Measurements from ENCODE around the gene DGCR2. TPM values are rescaled to one million over a fixed set of nuclear protein-coding genes. Genes with fewer than 3 reads are reported as not detected.

DGCR2 gene
- total RNA-seq, 1 donor = 43.4 TPM

DNA sequence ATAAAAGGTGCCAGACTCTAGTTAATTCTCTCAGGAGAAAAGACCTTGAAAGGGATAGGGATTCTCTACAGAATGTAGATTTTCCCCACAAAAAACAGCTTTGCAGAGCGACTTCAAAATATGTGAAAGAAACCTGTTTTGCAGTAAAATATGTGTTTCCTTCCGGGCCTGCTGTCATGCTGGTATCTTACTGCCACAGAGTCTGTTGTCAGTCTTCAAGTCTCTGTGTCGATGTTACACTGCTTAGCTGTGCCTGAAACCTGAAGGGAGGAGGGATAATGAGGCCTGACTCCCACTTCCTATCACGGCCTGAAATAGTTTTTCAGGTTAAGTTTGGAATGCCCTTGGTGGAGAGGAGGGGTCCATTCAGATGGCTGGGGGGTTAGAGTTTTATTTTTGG, 1.7 kb upstream of the DGCR2 start:
- no peaks in the 10 kb centered on the region for H3K9me3 ChIP-seq (ENCODE audit: low read depth, low read length)
- H4K20me1 ChIP-seq (ENCODE audit: insufficient read depth, low read length) = peaks cover 27% of the 10 kb centered on the region
- H3K27me3 ChIP-seq (ENCODE audit: insufficient read depth, low read length) = no peaks in the 10 kb centered on the region
- H3K4me3 ChIP-seq (ENCODE audit: insufficient read depth, low read length) = no peak overlapping the region
- H3K36me3 ChIP-seq (ENCODE audit: insufficient read depth, low read length) = no peaks in the 10 kb centered on the region
- no peak for DNase-seq (ENCODE audit: insufficient read length, low spot score, missing footprints)
- peaks cover 32% of the 10 kb centered on the region for H3K79me2 ChIP-seq (ENCODE audit: insufficient read depth, low read length)
- no peak overlapping the region for H3K4me2 ChIP-seq (ENCODE audit: insufficient read depth, low read length)
- peaks cover 16% of the 10 kb centered on the region for H3K4me1 ChIP-seq (ENCODE audit: insufficient read depth, low read length)
- TF ChIP-seq, protein P1, sequence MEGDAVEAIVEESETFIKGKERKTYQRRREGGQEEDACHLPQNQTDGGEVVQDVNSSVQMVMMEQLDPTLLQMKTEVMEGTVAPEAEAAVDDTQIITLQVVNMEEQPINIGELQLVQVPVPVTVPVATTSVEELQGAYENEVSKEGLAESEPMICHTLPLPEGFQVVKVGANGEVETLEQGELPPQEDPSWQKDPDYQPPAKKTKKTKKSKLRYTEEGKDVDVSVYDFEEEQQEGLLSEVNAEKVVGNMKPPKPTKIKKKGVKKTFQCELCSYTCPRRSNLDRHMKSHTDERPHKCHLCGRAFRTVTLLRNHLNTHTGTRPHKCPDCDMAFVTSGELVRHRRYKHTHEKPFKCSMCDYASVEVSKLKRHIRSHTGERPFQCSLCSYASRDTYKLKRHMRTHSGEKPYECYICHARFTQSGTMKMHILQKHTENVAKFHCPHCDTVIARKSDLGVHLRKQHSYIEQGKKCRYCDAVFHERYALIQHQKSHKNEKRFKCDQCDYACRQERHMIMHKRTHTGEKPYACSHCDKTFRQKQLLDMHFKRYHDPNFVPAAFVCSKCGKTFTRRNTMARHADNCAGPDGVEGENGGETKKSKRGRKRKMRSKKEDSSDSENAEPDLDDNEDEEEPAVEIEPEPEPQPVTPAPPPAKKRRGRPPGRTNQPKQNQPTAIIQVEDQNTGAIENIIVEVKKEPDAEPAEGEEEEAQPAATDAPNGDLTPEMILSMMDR (IDR thresholded peaks at IDR 0.05; ENCODE audit: extremely low read depth, low read depth, low read length) = no peak
- H2AFZ ChIP-seq (ENCODE audit: low read length) = no peak overlapping the region
- H3K27ac ChIP-seq (ENCODE audit: low read depth, low read length) = no peak overlapping the region

GRCh38 chr22:19122752-19123492, 710 bp upstream of the DGCR2 start:
- Histone ChIP-seq H3K27me3 (ENCODE audit: insufficient read depth, low read length) (no peaks in the 10 kb centered on the region), H3K27ac (ENCODE audit: low read depth, low read length) (no peak overlapping the region), H2AFZ (ENCODE audit: low read length) (peak overlapping the region; percentile 96), H3K9me3 (ENCODE audit: low read depth, low read length) (no peaks in the 10 kb centered on the region), H3K4me1 (ENCODE audit: insufficient read depth, low read length) (peaks cover 16% of the 10 kb centered on the region), H4K20me1 (ENCODE audit: insufficient read depth, low read length) (peaks cover 35% of the 10 kb centered on the region), H3K4me2 (ENCODE audit: insufficient read depth, low read length) (peak overlapping the region; percentile 92), H3K4me3 (ENCODE audit: insufficient read depth, low read length) (peak overlapping the region; percentile 92), H3K36me3 (ENCODE audit: insufficient read depth, low read length) (no peaks in the 10 kb centered on the region), H3K79me2 (ENCODE audit: insufficient read depth, low read length) (peaks cover 42% of the 10 kb centered on the region)
- DNase-seq (ENCODE audit: insufficient read length, low spot score, missing footprints) = no peak
- TF ChIP-seq, protein P1 (IDR thresholded peaks at IDR 0.05; ENCODE audit: extremely low read depth, low read depth, low read length) = no peak

DNA sequence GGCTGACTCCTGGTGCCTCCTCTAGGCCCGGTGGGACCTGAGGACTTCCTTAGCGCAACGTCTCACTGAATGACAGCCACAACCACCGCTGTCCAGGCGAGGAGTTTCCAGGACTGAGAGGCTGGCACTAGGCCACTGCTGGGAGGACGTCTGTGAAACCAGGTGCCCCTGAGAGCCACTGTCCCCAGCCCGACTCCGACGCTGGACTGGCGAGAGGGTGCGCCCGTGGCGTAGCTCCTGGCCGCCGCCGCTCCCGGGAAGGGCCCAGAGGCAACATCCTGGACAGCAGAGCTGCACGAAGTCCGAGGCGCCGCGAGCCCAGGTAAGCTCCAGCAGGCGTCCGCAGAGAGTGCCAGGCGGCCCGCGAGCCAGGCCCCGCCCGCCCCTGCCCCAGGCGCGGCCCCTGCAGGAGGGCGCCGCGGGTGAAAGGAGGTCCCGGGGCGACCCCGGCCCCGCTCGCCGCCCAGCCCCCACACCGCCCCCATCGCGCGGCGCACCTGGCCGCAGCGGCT, 525 bp downstream of the DGCR2 start:
- Histone ChIP-seq H3K4me3 (ENCODE audit: insufficient read depth, low read length) (peak overlapping the region; percentile 92), H3K4me1 (ENCODE audit: insufficient read depth, low read length) (peaks cover 16% of the 10 kb centered on the region), H3K9me3 (ENCODE audit: low read depth, low read length) (no peaks in the 10 kb centered on the region), H2AFZ (ENCODE audit: low read length) (peak overlapping the region; percentile 91), H3K27me3 (ENCODE audit: insufficient read depth, low read length) (no peaks in the 10 kb centered on the region), H4K20me1 (ENCODE audit: insufficient read depth, low read length) (peaks cover 48% of the 10 kb centered on the region), H3K27ac (ENCODE audit: low read depth, low read length) (peak overlapping the region; percentile 71), H3K79me2 (ENCODE audit: insufficient read depth, low read length) (peaks cover 55% of the 10 kb centered on the region), H3K4me2 (ENCODE audit: insufficient read depth, low read length) (peak overlapping the region; percentile 96), H3K36me3 (ENCODE audit: insufficient read depth, low read length) (no peaks in the 10 kb centered on the region)
- DNase-seq (ENCODE audit: insufficient read length, low spot score, missing footprints) = peak; percentile 94
- TF ChIP-seq, protein P1 (IDR thresholded peaks at IDR 0.05; ENCODE audit: extremely low read depth, low read depth, low read length) = no peak

DNA sequence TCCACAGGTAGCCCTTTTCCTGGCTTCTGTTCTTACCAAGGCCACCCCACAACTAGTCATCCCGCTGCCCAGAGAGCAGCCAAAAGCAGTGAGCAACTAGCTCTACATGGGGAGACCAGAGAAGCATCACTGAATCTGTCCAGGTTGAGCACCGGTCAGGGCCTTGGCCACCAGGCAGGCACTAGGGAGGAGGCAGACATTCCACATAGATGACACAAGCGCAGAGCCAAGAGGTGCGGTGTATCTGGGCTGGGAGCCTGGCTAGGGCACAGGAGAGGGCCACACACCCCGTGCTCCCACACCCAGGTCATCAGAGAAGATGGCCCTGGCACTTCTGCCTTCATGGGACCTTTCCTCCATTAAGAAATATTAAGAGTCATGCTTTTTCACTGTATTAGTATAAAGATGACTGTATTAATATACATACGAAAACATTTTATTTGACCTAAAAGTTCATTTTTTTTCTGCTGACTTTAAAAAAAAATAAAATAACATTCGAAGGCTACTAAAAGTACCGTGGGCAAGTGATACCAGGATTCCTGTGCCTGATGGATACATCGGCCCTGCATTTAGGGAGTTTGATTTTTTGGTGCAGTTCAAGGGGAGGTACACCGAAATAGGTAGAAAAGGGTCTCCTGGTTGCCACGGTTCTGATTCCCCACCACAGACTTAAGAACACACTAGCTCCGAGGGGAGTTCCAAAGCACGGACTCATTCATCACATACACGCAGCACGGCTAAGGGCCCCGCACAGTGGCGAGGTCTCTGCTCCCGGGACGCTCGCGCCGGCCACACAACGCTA, 1.2 kb downstream of the DGCR2 start:
- Histone ChIP-seq H3K27me3 (ENCODE audit: insufficient read depth, low read length) (no peaks in the 10 kb centered on the region), H3K27ac (ENCODE audit: low read depth, low read length) (peak overlapping the region; percentile 68), H4K20me1 (ENCODE audit: insufficient read depth, low read length) (peaks cover 54% of the 10 kb centered on the region), H3K4me2 (ENCODE audit: insufficient read depth, low read length) (peak overlapping the region; percentile 96), H3K4me1 (ENCODE audit: insufficient read depth, low read length) (peaks cover 16% of the 10 kb centered on the region), H3K79me2 (ENCODE audit: insufficient read depth, low read length) (peaks cover 61% of the 10 kb centered on the region), H3K4me3 (ENCODE audit: insufficient read depth, low read length) (peak overlapping the region; percentile 92), H3K36me3 (ENCODE audit: insufficient read depth, low read length) (no peaks in the 10 kb centered on the region), H3K9me3 (ENCODE audit: low read depth, low read length) (no peaks in the 10 kb centered on the region), H2AFZ (ENCODE audit: low read length) (peak overlapping the region; percentile 82)
- TF ChIP-seq, protein P1 (IDR thresholded peaks at IDR 0.05; ENCODE audit: extremely low read depth, low read depth, low read length) = no peak
- peak; percentile 94 for DNase-seq (ENCODE audit: insufficient read length, low spot score, missing footprints)
